Fibroblast of lung (primary cell): ENCODE measurements around the gene PDE4D. TPM values are rescaled to one million over a fixed set of nuclear protein-coding genes. Genes with fewer than 3 reads are reported as not detected.

Experiments
- DNase-seq, 2 donors: peaks; one replicate each; pipeline versions ENCODE4 v3.0.0 to v3.0.0-alpha.2; 2010; ENCODE audit warnings: low read depth in 2 of 2
- H2AFZ ChIP-seq: 2 replicates; pipeline ENCODE4 v1.5.1; 2012; ENCODE audit warnings: low read length, control low read depth, inconsistent platforms
- H3K27ac ChIP-seq: 2 replicates; pipeline ENCODE4 v1.5.1; 2011; ENCODE audit warnings: low read length, control low read depth; ENCODE audit not compliant: insufficient read depth
- H3K27me3 ChIP-seq: 2 replicates; pipeline ENCODE4 v1.5.1; 2011; ENCODE audit warnings: mild to moderate bottlenecking, low read length; ENCODE audit not compliant: control insufficient read depth, insufficient read depth
- H3K36me3 ChIP-seq: 2 replicates; pipeline ENCODE4 v1.5.1; 2011; ENCODE audit warnings: low read length; ENCODE audit not compliant: control insufficient read depth, insufficient read depth
- H3K4me1 ChIP-seq: 2 replicates; pipeline ENCODE4 v1.5.1; 2011; ENCODE audit warnings: low read length; ENCODE audit not compliant: control insufficient read depth, insufficient read depth; ENCODE audit errors: extremely low read depth
- H3K4me2 ChIP-seq: 2 replicates; pipeline ENCODE4 v1.5.1; 2011; ENCODE audit warnings: low read length, control low read depth; ENCODE audit not compliant: insufficient read depth; ENCODE audit errors: extremely low read depth
- H3K4me3 ChIP-seq, 4 experiments: fragments of 200-600 bp in 1 of 4; sonication (generic) in 1 of 4; replicated peaks in 1 of 4; 2 replicates each; pipeline ENCODE4 v1.5.1; 2011 to 2016; ENCODE audit warnings: low read length in 4 of 4, low read depth in 3 of 4, mild to moderate bottlenecking in 3 of 4, control low read depth in 2 of 4, inconsistent platforms in 1 of 4, mixed read lengths in 1 of 4; ENCODE audit not compliant: insufficient read depth in 1 of 4; ENCODE audit errors: control extremely low read depth in 1 of 4
- H3K79me2 ChIP-seq: 2 replicates; pipeline ENCODE4 v1.5.1; 2012; ENCODE audit warnings: mild to moderate bottlenecking, low read length, inconsistent platforms; ENCODE audit not compliant: control insufficient read depth, insufficient read depth
- H3K9ac ChIP-seq: 2 replicates; pipeline ENCODE4 v1.5.1; 2011; ENCODE audit warnings: mild to moderate bottlenecking, low read length, control low read depth; ENCODE audit not compliant: insufficient read depth
- H3K9me3 ChIP-seq: 2 replicates; pipeline ENCODE4 v1.5.1; 2012; ENCODE audit warnings: low read depth, low read length; ENCODE audit not compliant: control insufficient read depth, insufficient read depth
- H4K20me1 ChIP-seq: 2 replicates; pipeline ENCODE4 v1.5.1; 2011; ENCODE audit warnings: low read length; ENCODE audit not compliant: control insufficient read depth, insufficient read depth; ENCODE audit errors: extremely low read depth
- EZH2 ChIP-seq: IDR thresholded peaks from 2 replicates; pipeline ENCODE4 v1.5.1; 2012; ENCODE audit warnings: low read length, control low read depth, mild to moderate bottlenecking; ENCODE audit errors: missing control alignments
- polyA plus RNA-seq, 2 donors: library from polyadenylated mRNA; depleted of rRNA in 1 of 2; stranded (reverse) in 1 of 2; unstranded in 1 of 2; fragments of >200 nt; gene quantifications; 2 replicates each; pipeline ENCODE4 v1.2.1, GENCODE V29; 2011 to 2012; ENCODE audit warnings: missing spikeins in 1 of 2
- total RNA-seq: library from RNA; depleted of rRNA; stranded (reverse); fragments of >200 nt; gene quantifications from 2 replicates; pipeline ENCODE4 v1.2.1, GENCODE V29; 2014
- TF ChIP-seq, protein P1 (sequence below), 2 donors: IDR thresholded peaks in 1 of 2; conservative IDR thresholded peaks in 1 of 2; 1 replicate in 1 of 2; 2 replicates in 1 of 2; pipeline ENCODE4 v1.5.1; 2011 to 2012; ENCODE audit warnings: low read length in 2 of 2, control low read depth in 1 of 2, inconsistent platforms in 1 of 2, low read depth in 1 of 2, mild to moderate bottlenecking in 1 of 2

PDE4D gene
- total and polyA plus RNA-seq, 2 donors (not counting 1 experiment from before 2014, with no cell fraction given): 2.1 to 8.3 TPM

GRCh38 chr5:59917121-59917520, 23.6 kb upstream of the PDE4D start:
- Histone ChIP-seq H3K4me3 (no peak overlapping the region), H3K9ac (no peak overlapping the region), H3K27ac (no peak overlapping the region), H3K36me3 (no peaks in the 10 kb centered on the region), H3K27me3 (no peaks in the 10 kb centered on the region), H3K9me3 (no peaks in the 10 kb centered on the region), H3K4me2 (no peak overlapping the region), H2AFZ (no peak overlapping the region), H3K79me2 (no peaks in the 10 kb centered on the region), H3K4me1 (no peaks in the 10 kb centered on the region), H4K20me1 (no peaks in the 10 kb centered on the region)
- DNase-seq: no peak
- TF ChIP-seq, protein P1, sequence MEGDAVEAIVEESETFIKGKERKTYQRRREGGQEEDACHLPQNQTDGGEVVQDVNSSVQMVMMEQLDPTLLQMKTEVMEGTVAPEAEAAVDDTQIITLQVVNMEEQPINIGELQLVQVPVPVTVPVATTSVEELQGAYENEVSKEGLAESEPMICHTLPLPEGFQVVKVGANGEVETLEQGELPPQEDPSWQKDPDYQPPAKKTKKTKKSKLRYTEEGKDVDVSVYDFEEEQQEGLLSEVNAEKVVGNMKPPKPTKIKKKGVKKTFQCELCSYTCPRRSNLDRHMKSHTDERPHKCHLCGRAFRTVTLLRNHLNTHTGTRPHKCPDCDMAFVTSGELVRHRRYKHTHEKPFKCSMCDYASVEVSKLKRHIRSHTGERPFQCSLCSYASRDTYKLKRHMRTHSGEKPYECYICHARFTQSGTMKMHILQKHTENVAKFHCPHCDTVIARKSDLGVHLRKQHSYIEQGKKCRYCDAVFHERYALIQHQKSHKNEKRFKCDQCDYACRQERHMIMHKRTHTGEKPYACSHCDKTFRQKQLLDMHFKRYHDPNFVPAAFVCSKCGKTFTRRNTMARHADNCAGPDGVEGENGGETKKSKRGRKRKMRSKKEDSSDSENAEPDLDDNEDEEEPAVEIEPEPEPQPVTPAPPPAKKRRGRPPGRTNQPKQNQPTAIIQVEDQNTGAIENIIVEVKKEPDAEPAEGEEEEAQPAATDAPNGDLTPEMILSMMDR (conservative IDR thresholded peaks at IDR 0.05 in 1 of 2, IDR thresholded peaks at IDR 0.05 in 1 of 2; ENCODE audit: low read depth in 1 of 2, low read length in 2 of 2): no peak
- TF ChIP-seq EZH2: no peak

DNA sequence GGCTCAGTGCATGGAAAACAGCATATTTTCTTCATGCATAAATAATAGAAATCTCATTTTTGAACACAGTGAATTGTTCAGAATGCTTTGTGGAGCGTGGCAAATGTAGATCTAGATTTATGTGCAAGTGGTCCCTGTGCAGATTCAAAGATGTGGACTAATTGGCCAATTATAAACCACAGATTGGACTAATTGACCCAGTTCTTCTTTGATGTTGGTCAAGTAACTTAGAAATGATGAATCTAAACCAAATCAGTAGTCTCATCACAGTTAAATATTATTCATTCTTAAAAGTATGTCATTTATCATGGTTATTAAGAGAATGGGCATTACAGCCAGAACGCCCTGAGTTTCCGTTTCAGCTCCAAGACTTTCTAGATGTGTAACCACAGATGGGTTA, 11.7 kb upstream of the PDE4D start:
- Histone ChIP-seq H3K4me2 (no peak overlapping the region), H3K4me1 (no peaks in the 10 kb centered on the region), H3K9ac (no peak overlapping the region), H3K27ac (no peak overlapping the region), H3K4me3 (no peak overlapping the region), H3K36me3 (no peaks in the 10 kb centered on the region), H3K9me3 (no peaks in the 10 kb centered on the region), H3K79me2 (no peaks in the 10 kb centered on the region), H3K27me3 (no peaks in the 10 kb centered on the region), H4K20me1 (no peaks in the 10 kb centered on the region), H2AFZ (no peak overlapping the region)
- TF ChIP-seq, protein P1 (conservative IDR thresholded peaks at IDR 0.05 in 1 of 2, IDR thresholded peaks at IDR 0.05 in 1 of 2; ENCODE audit: low read depth in 1 of 2, low read length in 2 of 2): no peak
- TF ChIP-seq EZH2: no peak
- no peak for DNase-seq

GRCh38 chr5:59897075-59897474, 3.5 kb upstream of the PDE4D start:
- Histone ChIP-seq H3K4me1 (no peaks in the 10 kb centered on the region), H3K9ac (no peak overlapping the region), H3K27ac (no peak overlapping the region), H3K9me3 (no peaks in the 10 kb centered on the region), H2AFZ (no peak overlapping the region), H4K20me1 (no peaks in the 10 kb centered on the region), H3K4me2 (no peak overlapping the region), H3K36me3 (no peaks in the 10 kb centered on the region), H3K79me2 (no peaks in the 10 kb centered on the region), H3K4me3 (no peak overlapping the region), H3K27me3 (peaks cover 18% of the 10 kb centered on the region)
- TF ChIP-seq EZH2: no peak
- TF ChIP-seq, protein P1 (conservative IDR thresholded peaks at IDR 0.05 in 1 of 2, IDR thresholded peaks at IDR 0.05 in 1 of 2; ENCODE audit: low read depth in 1 of 2, low read length in 2 of 2): no peak
- no peak for DNase-seq
